GM12801 (cell line): ENCODE results near the gene VAMP5.

Source experiments
- TF ChIP-seq, protein P1 (sequence below): IDR thresholded peaks from one replicate; pipeline ENCODE4 v1.5.1; 2011; ENCODE audit warnings: control low read depth; ENCODE audit not compliant: insufficient read length; ENCODE audit errors: extremely low read depth

VAMP5 gene

DNA sequence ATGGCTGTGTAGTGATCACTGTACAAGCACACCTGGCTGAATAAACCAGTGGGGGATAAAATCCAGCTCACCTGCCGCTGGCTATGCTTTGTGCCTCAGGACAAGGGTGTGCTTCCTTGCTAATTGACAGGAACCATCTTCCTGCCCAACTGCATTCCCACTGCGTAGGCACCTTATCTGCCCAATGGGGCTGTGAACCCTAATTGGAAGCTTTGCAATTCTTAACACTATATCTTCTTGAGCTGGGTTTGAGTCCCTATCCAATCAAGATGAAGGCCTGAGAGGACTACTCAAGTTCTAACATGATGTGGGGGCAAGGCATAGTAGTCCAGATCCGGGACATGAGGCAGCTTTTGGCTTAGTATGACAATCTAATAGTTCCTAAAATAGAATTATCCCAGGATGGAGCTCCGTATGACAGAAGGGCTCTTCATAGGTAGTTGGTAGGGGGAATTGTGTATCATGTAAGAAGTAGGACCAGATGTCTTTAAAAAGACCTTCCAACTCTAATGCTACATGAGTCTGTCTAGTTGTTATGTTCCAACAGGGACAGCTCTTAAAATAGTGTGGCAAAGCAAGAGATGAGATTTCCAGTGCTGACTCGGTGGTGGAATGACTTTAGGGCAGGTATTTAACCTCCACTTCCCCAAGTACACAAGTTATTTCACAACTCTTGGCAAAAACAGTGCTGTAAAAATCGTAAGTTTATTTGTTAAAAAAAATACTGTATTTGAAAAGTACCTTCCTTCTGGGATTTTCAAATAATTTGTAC, 20.5 kb downstream of the VAMP5 start:
- TF ChIP-seq, protein P1, sequence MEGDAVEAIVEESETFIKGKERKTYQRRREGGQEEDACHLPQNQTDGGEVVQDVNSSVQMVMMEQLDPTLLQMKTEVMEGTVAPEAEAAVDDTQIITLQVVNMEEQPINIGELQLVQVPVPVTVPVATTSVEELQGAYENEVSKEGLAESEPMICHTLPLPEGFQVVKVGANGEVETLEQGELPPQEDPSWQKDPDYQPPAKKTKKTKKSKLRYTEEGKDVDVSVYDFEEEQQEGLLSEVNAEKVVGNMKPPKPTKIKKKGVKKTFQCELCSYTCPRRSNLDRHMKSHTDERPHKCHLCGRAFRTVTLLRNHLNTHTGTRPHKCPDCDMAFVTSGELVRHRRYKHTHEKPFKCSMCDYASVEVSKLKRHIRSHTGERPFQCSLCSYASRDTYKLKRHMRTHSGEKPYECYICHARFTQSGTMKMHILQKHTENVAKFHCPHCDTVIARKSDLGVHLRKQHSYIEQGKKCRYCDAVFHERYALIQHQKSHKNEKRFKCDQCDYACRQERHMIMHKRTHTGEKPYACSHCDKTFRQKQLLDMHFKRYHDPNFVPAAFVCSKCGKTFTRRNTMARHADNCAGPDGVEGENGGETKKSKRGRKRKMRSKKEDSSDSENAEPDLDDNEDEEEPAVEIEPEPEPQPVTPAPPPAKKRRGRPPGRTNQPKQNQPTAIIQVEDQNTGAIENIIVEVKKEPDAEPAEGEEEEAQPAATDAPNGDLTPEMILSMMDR, result no peak

DNA sequence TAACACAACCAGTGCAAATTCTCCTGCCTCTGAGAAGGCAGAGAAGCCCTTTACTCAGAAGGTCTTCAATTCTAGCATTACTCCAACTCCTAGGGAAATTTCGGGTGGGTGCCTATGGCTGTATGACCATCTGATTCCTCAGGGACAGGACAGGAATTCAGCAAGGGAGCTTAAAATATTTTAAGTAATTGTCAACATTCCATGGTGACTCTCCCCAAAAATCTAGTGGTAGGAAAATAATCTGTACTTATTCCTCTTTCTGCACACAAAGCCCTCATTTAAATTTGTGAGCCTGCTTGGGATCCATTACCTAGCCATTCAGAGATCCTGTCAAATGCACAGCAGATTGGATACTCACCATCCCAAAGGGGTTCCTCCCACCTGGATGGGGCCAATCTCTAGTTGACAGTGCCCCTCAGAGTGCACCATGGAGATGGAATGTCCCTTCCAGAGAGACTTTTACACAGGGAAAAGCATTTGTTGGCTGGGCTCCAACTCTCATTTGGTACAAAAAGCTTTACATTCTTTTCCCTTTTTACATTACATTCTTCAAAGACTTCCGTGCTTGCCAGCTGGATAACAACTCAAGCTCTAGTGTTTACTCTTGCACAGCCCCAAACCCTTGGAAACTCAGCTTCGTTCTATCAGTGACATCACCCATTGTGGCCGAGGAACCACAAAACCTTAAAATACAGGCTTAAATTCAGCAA, 21.3 kb downstream of the VAMP5 start:
- TF ChIP-seq, protein P1, result no peak

DNA sequence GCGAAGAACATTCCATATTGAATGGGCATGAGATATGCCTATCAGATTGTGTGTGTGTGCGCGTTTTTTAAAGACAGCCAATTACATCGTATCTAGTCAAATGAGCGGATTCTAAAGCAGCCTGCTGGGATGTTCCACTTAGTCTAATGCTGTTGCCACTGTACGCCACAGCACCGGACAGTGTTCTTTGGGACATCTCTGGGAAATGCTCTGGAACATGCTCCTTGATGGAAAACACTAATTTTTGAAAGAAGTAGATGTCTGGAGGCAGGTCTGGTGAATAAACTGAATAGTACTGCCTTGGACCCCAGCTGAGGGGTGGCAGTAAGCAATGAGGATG, 21.9 kb downstream of the VAMP5 start:
- TF ChIP-seq, protein P1, result no peak

DNA sequence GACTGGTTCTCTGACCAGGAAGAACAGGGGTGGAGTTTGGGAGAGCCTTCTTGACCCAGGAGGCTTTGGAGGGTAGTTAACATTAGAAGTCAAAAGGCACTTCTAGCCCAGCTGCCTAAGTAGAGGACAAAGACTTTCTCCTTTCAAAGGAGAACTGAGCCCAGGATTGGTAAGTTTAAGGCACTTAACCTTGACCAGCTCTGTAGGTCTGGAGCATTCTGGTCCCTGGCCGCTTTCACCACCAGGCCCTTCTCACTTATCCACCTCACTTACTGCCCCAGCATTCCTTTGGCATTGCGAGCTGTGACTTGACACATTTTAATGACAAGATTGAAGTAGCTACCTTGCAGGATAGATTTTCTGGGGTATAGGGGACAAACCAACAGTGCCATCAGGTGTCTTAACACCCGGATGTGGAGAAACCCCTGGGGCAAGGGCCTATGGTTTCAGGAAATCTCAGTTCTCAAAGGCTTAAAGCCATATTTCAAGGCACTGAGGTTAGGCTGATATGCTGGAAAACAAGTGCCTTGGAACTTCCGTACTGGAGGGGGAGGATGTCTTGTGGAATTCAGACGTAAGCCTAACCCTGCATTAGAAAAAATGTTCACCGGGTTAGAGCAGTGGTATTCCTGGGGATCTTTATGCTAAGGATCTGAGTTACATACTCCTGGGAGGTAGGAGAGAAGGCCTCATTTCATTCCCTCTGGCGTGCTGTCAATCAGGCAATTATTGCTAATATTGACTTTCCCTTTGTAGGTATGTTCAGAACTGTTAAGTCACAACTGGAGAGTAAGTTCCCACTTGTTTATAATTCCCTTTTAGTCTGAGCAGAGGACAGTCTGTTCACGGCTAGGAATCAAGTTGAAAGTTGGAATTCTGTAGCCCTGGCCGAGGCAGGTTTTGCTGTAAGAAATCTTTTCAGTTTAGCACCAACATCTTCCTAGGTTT, 23.3 kb downstream of the VAMP5 start:
- TF ChIP-seq, protein P1, result no peak

DNA sequence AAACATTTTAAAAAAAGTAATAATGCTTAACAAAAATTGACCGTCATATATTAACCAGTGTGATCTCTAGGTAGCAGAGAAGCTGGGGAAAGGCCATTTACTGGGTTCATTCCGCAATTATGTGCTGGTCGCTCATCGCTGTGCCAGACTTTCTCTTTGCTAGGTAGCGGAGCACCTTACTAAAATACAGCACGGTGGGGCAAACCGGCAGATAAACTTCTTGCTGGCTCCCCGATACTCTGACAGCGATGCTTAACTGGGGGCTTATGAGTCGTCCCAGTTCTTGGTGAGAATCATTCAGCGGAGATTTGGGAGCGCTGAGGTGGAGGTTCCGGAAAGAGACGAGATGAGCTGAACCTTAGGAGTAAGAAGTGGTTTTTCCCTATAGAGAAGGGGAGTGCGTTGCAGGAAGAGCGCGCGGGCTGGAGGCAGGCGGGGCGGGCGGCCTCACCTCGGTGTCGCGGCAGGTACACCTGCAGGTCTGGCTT, 27.0 kb downstream of the VAMP5 start:
- TF ChIP-seq, protein P1, result no peak

DNA sequence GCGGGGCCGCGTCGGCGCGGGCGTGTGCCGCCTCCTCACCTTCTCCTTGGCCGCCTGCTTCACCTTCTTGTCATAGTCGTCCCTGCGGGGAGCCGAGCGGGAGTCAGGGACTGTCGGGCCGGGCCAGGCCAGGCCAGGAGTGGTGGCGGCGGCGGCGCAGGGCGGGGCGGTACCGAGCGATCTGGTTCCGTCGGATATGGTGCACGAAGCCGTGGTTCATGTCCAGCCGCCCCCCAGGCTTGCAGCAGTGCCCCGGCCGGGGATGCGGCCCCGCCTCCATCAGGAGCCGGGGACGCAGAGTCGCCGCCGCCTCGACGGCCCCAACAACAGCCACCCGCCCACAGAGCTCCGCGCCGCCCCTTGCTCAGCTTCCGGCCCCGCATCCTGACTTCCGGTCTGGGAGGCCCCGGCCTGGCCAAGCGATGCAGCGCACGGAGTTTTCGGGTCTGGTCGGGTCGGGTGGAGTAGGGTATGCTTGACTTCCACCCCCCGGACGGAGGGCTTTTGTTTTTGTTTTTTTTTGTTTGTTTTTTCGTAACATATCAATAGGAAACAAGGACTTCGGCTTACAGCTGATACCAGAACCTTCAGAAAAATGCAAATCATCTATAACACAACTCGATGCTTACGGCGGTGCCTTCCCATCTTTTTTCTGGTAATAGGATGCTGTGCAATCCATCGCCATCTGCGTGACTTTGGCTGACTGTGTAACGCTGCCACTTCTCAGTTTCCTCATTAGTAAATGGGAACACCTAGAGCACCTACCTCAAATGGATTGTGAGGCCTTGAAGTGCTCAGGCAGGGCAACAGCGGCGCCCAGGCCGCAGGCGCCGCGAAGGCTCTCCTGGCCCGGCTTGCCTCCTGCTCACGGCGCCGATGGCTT, 27.7 kb downstream of the VAMP5 start, which contains the start of gene C2orf68:
C2orf68 (minus strand) TSS at position 362 of the 883 bp plus-strand sequence; CDS start at position 280, 82 bp downstream.
- TF ChIP-seq, protein P1, result no peak
